Fibroblast of skin of left biceps (primary cell): ENCODE data around the gene MAZ.
"Not testable (repeated sequence)": the region's sequence is repeated elsewhere in the genome, so short reads cannot be mapped to it uniquely, and the experiment has no call there.

ENCODE experiments used
- DNase-seq, 2 experiments: peaks; one replicate each; pipeline ENCODE4 v3.0.0-alpha.2; 2013; ENCODE audit warnings: low read depth in 2 of 2

The MAZ gene

DNA sequence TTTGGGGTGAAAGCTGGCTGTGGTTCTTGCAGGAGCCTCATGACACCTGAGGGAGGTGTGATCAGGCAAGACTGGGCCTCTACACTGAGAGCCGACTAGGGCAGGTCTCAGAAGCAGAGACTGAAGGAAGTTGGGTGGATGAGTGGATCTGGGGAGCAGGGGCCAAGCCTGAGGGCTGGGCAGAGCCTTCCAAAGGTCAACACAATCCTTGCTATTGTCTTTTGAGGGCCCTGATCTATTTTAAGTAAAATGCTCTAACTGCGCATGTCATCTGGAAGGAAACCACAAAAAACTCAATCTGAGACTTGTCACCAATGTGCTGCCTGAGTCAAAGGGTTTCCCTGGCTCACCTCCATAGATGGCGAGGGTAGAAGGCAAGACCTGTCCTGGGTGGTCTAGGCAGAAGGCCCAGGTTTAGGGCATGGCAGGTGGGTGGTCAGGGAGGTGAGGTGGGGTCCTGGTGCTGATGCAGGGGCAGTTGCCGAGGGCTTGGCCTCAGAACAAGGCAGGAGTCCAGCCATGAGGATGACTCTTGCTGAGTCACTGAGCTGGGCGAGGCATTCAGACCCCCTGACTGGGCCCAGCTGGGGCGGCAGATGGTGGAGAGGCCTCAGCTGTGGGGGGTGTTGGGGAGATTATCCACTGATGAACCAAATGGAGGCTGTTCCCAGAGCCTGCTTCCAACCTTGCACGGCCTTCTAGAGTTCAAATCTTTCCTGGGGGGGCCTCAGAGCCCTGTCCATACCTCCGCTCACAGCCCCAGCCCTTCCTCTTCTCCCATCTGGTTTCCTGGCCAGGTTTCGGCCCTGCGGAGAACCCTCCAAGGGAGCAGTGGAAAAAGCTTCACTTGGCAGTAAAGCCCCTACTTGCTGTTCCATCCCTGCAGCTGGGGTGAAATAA, 19.1 kb downstream of the MAZ start:
- peak in 1 of 2 experiments; percentile 51 for DNase-seq

DNA sequence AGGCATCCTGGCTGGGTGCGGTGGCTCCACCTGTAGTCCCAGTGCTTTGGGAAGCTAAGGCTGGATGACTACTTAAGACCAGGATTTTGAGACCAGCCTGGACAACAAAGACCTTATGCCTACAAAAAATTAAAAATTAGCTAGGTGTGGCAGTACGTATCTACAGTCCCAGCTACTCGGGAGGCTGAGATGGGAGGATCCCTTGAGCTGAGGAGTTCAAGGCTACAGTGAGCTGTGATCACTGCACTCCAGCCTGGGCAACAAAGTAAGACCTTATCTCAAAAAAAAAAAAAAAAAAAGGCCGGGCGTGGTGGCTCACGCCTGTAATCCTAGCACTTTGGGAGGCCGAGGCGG, 20.0 kb downstream of the MAZ start:
- DNase-seq = no peak

DNA sequence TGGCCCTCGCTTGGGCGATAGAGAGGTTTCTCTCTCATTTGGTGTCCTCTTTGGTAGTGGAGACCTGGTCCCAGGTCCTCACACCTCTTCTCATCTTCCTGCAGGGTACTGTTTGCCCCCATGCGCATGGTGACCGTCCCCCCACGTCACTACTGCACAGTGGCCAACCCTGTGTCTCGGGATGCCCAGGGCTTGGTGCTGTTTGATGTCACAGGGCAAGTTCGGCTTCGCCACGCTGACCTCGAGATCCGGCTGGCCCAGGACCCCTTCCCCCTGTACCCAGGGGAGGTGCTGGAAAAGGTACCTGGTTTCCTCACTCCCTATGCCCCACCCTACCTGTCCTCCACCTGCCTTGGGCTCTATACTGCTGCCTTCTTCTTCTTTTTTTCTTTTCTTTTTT, 24.4 kb downstream of the MAZ start:
- DNase-seq = no peak

DNA sequence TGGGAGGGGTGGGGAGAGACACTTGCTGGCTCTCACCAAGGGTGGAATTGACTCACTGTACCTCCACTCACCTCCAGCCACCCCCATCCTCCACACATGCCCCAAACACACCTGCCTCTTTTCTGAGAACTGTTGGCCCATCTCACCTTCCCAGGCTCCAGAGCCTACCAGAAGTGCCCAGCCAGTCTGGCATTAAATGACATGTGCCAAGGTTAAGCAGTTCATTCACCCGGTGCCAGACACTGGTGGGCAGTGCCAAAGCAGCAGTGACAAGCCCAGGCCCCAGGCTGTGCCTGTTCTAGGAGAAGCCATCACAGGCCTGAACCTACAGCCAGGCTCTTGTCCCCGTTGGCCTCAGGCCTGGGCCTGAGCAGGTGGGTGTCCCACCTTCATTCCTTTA, 25.2 kb downstream of the MAZ start:
- no peak for DNase-seq

DNA sequence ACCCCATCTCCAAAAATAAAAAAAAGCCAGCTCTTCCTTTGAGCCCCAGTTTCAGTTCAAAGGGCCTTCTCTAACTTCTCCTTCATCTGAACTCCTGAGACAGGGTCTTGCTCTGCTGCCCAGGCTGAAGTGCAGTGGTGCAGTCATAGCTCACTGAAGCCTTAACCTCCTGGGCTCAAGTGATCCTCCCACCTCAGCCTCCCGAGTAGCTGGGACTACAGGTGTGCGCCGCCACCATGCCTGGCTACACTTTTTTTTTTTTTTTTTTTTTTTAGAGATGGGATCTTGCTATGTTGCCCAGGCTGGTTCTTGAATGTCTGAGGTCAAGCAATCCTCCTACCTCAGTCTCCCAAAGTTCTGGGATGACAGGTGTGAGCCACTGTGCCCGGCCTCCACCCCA, 26.9 kb downstream of the MAZ start:
- not testable (repeated sequence) for DNase-seq

DNA sequence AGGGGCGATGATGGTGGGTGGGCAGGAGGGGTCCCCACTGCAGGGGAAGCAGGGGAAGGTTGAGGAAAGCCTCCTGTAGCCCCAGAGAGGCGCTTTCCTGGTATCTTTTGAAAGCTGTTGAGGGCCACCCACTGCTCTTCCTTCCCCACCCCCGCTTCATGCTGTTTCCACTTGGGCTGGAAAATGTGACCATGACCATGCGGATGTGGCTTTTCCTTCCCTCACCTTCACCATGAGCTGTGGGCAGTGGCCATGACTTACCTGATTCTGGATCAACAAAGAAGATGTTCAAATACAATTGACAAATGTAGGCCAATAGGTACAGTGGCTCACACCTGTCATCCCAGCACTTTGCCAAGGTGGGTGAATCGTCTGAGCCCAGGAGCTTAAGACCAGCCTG, 27.8 kb downstream of the MAZ start:
- no peak for DNase-seq

DNA sequence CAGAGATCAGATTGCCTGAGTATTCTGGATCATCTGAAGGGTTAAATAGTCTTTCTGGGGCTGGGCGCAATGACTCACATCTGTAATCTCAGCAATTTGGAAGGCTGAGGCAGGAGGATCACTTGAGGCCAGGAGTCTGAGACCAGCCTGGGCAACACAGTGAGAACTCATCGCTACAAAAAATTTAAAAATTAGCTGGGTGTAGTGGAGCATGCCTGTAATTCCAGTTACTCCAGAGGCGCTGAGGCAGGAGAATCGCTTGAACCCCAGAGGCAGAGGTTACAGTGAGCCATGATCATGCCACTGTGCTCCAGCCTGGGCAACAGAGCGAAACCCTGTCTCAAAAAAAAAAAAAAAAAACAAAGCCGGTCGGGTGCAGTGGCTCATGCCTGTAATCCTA, 29.6 kb downstream of the MAZ start:
- DNase-seq = no peak

DNA sequence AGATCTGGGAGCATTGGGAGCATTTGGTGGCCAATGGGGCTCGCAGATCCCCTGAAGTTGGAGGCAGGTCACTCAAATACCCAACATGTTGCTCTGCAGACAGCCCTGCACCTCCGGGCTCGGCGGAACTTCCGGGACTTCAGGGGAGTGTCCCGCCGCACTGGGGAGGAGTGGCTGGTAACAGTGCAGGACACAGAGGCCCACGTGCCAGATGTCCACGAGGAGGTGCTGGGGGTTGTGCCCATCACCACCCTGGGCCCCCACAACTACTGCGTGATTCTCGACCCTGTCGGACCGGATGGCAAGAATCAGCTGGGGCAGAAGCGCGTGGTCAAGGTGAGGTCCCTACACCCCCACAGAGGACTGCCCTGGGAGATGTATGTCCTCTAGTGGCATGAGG, 30.3 kb downstream of the MAZ start:
- DNase-seq = no peak

DNA sequence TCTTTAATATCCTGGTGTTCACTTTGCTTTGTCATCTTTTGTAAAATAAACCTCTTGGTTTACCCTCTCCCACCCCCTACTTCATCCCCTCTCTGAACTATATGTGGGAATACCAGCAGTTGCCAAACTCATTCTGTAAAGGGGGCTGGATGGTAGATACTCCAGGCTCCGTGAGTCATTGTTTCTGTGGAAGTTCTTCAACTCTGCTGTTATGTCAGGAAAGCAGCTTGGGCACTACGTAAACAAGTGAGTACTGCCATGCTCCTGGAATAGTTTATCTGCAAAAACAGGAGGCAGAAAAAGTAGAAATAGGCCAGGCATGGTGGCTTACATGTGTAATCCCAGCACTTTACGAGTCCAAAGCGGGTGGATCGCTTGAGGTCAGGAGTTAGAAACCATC, 31.5 kb downstream of the MAZ start:
- DNase-seq = no peak

DNA sequence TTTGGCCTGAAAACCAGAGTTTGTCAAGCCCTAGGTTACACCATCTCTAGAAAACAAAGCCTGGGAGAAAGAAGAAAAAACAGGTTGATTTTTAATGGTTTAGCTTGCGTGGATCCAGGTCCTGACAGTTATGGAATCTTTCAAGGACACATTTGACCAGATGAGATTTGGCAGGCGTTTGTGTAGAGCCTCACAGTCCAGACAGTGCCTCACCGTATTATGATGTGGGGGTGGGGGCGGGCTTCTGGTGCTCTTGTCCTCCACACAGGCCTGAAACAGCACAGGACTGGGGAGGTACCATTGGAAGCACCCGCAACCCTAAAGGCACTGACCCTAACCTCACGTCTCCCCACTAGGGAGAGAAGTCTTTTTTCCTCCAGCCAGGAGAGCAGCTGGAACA, 33.5 kb downstream of the MAZ start:
- no peak for DNase-seq

DNA sequence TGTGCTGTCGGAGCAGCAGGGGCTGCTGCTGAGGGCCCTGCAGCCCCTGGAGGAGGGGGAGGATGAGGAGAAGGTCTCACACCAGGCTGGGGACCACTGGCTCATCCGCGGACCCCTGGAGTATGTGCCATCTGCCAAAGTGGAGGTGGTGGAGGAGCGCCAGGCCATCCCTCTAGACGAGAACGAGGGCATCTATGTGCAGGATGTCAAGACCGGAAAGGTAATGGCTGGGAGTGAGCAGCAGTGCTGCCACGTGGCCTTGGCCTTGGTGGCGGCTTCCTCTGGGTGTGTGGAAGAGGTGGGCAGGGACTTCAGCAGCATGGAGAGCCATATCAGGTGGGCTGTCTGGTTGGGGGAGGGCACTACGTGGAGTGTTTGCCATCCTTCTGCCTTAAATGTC, 33.9 kb downstream of the MAZ start:
- DNase-seq = no peak

DNA sequence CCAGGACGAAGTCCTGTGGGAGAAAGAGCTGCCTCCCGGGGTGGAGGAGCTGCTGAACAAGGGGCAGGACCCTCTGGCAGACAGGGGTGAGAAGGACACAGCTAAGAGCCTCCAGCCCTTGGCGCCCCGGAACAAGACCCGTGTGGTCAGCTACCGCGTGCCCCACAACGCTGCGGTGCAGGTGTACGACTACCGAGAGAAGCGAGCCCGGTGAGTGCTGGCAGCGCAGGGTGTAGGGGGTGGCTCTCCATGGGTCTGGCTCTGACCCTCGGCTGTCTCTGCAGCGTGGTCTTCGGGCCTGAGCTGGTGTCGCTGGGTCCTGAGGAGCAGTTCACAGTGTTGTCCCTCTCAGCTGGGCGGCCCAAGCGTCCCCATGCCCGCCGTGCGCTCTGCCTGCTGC, 35.3 kb downstream of the MAZ start:
- no peak for DNase-seq

DNA sequence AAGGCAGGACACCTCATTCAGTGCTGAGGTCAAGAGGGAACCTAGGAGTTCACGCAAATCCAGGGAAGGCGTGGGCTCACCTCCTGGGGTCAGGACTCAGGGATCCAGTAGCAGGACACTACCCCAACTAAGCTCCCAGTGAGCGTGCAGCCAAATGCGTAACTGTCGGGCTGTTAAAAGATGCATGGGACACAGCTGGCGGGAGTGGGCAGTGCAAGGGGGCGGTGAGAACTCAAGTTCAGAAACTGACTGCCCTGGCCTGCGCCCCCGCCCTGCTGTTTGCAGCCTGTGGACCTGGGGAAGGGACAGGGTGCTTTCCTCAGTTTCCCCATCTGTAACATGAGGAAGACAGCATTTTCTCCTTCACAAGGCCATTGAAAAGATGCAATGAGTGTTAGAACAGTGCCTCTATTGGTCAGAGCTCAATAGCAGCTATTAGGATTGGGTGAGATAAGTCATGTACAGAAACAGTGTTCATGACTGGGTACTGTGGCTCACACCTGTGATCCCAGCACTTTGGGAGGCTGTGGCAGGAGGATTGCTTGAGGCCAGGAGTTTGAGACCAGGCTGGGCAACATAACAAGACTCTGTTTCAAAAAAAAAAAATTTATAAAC, 36.5 kb downstream of the MAZ start:
- no peak for DNase-seq

DNA sequence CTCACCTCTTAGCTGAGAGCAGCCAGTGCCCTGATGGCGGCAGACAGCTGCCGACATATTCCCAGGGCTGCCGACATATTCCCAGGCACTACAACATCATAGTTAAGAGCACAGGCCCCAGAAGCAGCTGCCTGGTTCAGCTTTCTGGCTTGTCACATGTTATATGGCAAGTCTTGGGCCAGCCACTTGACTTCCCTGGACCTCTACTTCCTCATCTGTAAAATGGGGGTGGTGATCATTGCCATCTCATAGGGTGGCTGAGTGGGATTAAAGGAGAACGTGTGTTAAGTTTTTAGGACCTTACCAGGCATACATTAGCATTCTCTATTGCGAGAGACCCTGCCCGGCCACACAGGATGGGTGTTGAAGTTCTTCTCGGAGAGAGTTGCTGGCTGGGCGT, 37.6 kb downstream of the MAZ start:
- no peak for DNase-seq

DNA sequence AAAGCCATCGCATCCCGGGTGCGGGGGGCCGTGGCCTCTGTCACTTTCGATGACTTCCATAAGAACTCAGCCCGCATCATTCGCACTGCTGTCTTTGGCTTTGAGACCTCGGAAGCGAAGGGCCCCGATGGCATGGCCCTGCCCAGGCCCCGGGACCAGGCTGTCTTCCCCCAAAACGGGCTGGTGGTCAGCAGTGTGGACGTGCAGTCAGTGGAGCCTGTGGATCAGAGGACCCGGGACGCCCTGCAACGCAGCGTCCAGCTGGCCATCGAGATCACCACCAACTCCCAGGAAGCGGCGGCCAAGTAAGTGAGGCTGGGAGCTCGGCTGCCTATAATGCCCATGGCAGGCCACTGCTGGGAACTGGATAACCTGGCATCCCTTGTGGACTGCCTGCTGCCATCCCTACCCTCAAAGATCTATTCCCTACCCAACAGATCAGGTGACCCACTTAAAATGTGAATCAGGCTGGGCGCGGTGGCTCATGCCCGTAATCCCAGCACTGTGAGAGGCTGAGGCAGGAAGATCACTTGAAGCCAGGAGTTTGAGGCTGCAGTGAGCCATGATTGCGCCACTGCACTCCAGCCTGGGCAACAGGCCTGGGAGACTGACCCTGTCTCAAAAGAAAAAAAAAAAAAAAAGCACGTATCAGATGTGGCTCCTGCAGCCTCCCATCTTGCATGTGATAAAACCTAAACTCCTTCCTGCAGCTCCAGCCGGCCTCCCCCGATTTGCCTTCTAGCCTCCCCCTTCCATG, 38.4 kb downstream of the MAZ start:
- no peak for DNase-seq

DNA sequence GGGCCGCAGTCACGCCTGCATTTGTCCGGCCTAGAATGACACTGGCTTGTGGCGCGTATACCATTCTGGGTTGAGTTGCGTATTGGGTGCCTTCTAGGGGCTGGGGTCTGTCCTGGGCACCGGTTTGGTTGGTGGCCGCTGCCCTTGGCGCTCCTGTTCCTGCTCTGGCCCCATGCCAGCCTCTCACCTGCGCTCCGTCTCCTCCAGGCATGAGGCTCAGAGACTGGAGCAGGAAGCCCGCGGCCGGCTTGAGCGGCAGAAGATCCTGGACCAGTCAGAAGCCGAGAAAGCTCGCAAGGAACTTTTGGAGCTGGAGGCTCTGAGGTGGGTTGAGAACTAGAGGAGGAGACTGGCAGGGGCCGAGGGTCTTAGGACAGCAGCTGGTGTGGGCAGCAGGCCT, 39.3 kb downstream of the MAZ start:
- DNase-seq = no peak

DNA sequence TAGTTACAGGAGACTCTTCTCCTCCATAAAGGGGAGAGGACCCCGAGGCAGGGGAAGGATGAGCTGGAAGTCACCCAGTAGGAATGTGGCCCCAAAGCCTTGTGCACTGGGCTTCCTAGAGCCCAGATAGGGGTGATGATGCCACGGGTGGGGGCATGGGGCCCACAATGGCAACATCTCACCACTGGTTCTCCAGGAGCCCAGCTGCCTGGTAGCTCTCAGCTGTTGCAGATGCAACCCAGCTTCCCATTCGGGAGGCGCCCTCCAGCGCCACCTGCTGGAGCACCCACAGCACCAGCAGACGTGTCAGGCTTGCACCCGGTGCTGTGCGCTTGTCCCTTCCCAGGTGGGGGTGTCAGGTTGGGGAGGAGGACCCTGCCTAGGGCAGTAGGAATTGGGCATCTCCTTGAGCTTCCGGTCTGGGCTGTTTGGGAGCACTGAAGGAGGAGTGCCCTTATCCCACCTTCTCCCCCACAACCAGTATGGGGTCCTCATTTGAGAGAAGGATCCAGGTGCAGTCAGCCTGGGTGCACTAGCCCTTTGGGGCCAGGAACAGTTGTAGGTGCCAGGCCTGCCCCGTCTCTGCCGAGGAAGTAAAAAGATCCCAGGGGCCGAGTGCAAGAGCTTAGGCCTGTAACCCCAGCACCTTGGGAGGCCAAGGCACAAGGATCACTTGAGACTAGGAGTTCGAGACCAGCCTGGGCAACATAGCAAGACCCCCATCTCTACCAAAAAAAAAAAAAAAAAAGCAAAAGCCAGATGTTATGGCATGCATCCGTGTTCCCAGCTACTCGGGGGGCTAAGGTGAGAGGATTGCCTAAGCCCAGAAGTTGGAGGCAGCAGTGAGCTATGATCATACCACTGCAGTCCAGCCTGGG, 42.3 kb downstream of the MAZ start:
- no peak for DNase-seq

DNA sequence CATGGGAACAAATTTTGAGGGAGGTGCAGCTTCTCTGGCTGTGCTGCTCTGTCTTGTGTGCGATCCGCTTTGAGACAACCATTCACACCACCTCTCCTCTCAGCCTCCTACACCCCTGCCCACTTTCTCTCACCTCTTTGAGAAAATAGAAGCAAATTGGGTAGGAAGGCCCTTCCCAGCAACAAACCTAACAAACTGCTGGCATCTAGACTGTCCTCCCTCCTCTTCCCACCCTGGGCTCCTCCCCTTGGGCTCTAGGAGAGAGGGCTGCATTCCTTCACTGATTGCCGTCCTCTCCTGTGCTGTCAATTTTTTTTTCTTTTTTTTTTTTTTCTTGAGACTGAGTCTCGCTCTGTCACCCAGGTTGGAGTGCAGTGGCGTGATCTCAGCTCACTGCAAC, 43.2 kb downstream of the MAZ start:
- no peak for DNase-seq

DNA sequence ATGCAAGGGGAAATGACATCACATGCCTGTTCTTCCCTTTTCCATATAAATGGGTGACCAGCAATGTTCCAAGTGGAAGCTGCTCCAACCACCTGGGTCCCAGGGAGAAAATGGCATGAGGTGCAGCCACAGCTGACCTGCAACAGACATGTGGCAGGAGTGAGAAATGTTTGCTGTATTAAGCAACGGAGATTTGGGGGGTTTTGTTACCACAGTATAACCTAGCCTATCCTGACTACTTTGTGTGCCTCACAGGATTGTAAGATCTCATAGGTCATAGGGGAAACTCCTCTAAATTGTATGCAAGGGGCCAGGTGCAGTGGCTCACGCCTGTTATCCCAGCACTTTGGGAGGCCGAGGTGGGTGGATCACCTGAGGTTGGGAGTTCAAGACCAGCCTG, 44.7 kb downstream of the MAZ start:
- no peak for DNase-seq

DNA sequence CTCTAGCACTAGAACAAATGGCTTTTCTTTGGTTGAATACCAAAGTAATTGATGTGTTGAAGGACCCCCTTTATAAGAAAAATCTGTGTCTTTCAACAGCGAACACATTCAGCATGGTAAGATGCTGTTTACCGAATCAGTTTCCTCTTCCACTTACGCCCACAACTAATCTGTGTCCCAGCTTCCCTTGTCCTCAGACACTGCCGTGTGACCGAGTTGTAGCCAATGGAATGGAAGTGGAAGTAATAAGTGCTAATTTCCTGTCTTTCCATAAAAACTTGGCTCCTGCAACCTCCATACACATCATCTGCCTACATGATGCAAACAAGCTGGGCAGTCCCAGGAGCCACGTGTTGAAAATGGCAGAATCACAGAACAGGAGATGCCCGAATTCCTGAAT, 46.3 kb downstream of the MAZ start:
- peak; percentile 34 to 35 for DNase-seq

DNA sequence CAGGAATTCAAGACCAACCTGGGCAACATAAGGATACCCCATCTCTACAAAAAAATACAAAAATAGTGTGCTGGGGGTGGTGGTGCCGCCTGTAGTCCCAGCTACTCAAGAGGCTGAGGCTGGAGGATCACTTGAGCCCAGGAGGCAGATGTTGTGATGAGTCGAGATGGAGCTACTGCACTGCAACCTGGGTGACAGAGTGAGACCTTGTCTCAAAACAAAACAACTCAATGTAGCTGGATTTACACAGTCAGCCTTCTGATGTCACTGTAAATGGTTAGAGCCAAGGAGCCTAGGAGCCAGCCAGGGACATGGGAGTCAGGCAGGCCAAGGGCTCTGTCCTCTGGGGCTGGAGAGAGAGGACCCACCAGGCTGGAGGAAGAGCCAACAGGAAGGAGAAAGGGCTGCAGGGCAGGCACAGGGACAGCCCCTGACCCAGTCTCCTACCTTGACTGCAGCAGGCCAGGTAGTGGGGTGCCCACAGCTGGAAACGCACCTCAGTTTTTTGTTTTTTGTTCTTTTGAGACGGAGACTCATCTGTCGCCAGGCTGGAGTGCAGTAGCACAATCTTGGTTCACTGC, 48.3 kb downstream of the MAZ start:
- no peak for DNase-seq
